GM10266 (cell line): ENCODE data around the gene EIF4A2.
A peak's percentile ranks its signal among the peaks of the same experiment; 100 is the strongest.

Experiments
- DNase-seq: peaks from one replicate; pipeline ENCODE4 v3.0.0; 2012; ENCODE audit errors: extremely low spot score
- TF ChIP-seq, protein P1 (sequence below): IDR thresholded peaks from 2 replicates; pipeline ENCODE4 v1.5.1; 2012; ENCODE audit warnings: mild to moderate bottlenecking, low read depth; ENCODE audit not compliant: control insufficient read depth, insufficient read depth; ENCODE audit errors: missing control alignments

The EIF4A2 gene

DNA sequence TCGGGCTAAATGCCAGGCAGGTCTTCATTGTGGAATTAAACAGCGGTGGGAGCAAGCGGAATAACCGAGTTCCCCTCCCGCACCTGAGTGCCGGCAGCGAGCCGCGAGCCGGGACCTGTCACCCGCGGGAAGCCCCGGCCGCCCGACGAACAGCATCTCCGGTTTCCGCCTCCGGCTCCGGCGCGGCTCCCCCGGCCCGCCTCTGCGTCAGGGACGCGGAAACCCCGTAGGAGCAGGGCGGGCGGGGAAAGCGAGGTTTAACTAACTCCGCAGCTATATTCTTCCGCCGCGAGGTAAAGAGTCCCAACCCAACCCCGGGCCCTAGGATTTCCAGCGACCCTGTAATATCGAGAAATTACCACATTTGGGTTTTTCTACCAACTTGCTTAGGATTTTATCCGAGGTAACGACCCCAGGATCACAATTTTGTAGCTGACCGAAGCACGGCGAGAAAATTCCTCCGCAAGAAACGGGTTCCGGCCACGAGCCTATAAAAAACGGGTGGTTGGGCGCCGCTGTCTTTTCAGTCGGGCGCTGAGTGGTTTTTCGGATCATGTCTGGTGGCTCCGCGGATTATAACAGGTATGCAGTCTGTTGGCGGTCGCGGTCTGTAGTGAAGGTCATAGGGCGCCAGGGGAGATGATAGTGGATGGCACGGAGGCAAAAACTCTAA lies at the start of gene EIF4A2:
EIF4A2 (plus strand) TSS at position 520 of the 673 bp plus-strand sequence; CDS start at position 554, 34 bp downstream.
- TF ChIP-seq, protein P1, sequence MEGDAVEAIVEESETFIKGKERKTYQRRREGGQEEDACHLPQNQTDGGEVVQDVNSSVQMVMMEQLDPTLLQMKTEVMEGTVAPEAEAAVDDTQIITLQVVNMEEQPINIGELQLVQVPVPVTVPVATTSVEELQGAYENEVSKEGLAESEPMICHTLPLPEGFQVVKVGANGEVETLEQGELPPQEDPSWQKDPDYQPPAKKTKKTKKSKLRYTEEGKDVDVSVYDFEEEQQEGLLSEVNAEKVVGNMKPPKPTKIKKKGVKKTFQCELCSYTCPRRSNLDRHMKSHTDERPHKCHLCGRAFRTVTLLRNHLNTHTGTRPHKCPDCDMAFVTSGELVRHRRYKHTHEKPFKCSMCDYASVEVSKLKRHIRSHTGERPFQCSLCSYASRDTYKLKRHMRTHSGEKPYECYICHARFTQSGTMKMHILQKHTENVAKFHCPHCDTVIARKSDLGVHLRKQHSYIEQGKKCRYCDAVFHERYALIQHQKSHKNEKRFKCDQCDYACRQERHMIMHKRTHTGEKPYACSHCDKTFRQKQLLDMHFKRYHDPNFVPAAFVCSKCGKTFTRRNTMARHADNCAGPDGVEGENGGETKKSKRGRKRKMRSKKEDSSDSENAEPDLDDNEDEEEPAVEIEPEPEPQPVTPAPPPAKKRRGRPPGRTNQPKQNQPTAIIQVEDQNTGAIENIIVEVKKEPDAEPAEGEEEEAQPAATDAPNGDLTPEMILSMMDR = no peak

DNA sequence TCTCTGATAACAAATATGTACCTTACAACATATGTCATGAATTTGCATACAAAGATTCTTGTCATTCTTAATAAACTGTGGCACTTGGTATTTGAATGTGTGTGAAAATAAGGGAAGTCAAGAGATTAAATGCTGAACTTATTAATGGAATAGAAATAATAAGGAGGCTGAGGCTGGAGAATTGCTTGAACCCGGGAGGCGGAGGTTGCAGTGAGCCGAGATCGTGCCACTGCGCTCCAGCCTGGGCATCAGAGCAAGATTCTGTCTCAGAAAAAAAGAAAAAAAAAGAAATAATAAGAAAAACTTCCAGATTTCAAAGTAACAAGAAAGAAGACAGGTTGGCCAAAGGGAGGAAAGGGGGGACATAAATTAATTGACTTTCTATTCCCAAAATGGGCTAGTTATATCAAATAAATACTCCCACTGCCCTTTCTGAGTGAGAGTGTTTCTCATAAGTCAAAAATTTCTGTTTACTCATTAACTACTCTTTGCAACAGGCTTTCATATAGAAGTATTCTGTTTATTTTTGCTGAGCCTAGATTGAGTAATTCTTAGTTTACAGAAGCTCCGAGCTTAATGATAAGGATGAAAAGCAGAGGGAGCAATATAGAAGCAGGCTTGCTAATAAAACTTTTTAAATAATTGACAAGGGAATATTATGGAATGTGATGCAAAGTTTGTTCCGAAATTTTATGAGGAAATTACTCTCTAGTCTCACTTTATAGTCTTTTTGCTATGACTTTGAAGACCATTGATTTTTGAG lies 40.6 kb upstream of the EIF4A2 start:
- no peak for DNase-seq
- TF ChIP-seq, protein P1 = no peak

More for the DNA sequence above, at the start of gene EIF4A2:
- DNase-seq = peak; percentile 95

DNA sequence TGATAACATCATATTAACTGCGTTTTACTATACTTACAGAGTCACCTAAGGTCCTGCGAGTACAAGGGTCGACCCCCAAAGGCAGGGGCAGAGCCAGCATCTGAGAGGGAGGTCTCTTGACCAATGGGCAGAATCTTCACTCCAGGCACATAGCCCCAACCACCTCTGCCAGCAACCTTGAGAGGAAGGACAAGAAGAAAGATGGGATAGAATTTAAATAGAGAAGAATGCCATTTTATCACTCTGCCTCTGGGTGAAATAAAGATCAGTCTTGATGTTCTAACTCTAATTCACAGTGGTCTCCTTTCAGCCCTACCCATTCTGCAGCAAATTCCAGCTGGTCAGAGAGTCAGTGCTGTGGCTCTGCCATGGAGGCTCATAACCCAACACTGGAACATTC lies 39.7 kb upstream of the EIF4A2 start:
- DNase-seq = no peak
- TF ChIP-seq, protein P1 = no peak

DNA sequence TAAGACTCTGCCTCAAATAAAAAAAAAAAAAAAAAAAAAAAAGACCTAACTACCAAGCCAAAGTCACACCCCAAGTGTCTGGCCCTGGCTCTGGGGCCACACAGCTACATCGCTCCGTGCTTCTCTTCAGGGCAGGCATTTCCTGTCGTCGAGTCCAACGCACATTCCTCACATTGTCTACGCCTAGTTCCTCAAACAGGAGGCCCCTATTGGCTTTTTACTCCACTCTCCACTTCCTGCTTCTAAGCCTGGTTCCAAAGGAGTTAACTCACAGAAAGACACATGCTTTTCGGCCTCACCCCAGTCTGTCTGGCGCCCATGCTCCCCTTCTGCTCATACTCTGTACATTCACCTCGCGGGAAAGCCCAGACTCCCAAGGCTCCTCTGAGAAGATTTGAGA lies 37.4 kb upstream of the EIF4A2 start:
- TF ChIP-seq, protein P1 = no peak
- DNase-seq = peak; percentile 40

DNA sequence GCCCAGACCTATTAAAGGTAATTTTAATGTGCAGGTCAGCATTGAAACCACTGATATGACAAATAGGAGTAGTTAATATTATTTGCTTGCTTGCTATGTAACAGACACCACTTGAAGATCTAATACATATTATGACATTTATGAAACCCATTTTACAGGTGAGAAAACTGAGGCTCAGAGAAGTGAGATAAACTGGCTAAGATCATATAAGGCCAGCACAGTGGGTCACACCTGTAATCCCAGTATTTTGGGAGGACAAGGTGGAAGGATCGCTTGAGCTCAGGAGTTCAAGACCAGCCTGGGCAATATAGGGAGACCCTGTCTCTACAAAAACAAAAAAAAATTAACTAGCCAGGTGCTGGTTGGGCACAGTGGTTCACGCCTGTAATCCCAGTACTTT lies 33.1 kb upstream of the EIF4A2 start:
- no peak for DNase-seq
- TF ChIP-seq, protein P1 = no peak

DNA sequence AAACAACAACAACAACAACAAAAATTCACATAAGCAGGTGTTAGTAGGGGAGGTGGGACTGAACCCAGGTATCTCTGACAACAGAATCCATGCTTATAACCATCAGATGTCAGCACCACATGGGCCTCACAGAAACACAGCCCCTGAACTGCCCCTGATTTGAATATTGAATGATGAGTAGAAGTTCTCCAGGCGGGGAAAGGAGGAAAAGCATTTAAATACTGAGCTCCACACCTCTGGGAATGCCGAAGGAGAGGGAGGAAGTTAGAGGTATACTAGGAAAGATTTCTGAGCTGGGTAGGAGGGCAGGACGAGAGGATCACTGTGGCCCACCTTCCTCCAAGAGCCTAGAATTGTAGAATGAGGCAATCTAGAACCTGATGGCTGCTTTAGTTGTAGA lies 31.9 kb upstream of the EIF4A2 start:
- TF ChIP-seq, protein P1 = no peak
- no peak for DNase-seq

DNA sequence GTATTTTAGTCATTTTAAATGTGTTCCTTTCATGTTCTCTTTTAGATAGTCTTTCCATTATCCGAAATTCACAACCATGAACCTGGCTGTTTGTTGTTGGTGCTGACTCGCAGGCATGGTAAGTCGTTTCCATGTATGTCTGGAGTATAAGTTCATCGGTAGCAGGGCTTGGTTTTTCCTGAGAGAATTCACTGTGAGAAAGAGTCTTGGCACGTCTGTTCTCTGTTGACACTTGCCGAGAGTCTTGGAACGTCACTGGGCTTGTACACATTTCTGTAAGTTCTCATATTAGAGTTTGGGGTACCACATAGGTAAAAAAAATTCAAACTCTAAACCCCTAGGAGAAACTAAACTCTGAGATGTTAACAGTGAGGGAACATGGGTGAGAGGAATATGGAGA lies 29.4 kb upstream of the EIF4A2 start:
- TF ChIP-seq, protein P1 = no peak
- DNase-seq = no peak
